ENCODE measurements around the gene ACBD4.

ACBD4 gene

GRCh38 chr17:45155483-45155882, 20.0 kb downstream of the ACBD4 start:
- DNase-seq (ENCODE audit: low read depth, low spot score), result no peak

- no peak for DNase-seq (ENCODE audit: low read depth, low spot score)
Observed at GRCh38 chr17:45156242-45156641, 20.8 kb downstream of the ACBD4 start.

- DNase-seq (ENCODE audit: low read depth, low spot score), result peak; percentile 30
Observed at GRCh38 chr17:45160447-45161287, 25.2 kb downstream of the ACBD4 start.

DNA sequence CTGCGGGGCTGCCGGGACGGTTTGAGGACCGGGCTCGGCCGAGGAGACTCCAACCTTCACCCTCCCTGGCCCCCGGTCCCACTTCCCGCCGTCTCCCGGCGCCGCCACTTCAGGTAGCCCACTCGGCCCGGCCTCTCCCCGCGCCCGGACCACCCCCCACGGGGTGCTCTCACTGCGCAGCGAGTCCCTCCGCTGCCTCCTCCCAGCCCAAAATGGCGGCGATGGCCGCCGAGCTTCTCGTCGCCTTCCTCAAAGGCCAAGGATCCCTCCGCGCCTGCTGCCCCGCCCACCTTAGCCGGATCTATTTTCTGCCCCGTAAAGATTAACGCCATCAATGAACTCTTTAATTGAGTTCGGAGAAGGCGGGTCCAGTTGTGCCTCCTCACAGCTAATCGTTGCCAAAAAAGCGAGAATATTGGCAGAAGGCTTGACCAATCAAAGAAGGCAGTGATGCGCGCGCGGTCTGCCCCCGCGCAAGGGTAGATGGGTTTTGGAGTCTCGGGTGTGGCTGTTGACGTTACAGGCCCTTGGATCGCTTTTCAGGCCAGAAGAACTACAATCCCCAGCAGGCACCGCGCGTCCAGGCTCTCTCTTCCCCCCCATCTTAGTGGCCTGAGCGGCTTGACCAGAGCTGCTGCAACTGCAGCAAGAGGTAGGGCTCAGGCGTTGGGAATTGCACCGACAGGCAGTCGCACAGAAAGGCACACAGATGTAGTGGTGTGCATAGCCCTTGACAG, 26.0 kb downstream of the ACBD4 start, which contains the start of gene HEXIM2:
TSS of gene HEXIM2 (plus strand) at position 588 of the 737 bp plus-strand sequence. CDS start 919 bp downstream, outside the sequence.
- peak; percentile 97 for DNase-seq (ENCODE audit: low read depth, low spot score)

GRCh38 chr17:45162025-45162687, 26.7 kb downstream of the ACBD4 start:
- DNase-seq (ENCODE audit: low read depth, low spot score), result no peak

DNA sequence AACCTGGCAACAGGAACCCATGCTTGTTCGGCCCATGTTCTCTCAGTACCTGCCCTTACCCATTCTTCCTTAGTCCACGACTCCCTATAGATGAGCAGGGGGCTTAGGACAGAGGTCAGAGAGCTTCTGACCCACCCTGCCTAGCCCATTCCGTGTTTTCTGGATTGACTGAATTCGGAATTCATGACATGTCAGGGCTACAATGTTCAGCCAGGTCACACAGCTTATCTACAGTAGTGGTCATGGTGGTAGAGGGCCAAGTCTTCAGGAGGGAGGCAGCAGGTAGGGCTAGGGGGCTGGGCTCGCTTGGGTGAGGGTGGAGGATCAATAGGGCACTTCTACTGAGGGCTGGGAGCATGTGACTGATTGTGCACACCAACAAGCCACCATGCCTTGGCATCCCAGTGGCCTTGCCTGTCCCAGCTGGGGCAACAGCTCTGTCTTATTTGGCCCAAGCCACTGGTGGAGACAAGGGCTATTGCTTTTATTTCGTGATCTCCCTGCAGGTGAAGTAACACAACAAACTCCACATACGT, 29.3 kb downstream of the ACBD4 start:
- DNase-seq (ENCODE audit: low read depth, low spot score), result no peak

DNA sequence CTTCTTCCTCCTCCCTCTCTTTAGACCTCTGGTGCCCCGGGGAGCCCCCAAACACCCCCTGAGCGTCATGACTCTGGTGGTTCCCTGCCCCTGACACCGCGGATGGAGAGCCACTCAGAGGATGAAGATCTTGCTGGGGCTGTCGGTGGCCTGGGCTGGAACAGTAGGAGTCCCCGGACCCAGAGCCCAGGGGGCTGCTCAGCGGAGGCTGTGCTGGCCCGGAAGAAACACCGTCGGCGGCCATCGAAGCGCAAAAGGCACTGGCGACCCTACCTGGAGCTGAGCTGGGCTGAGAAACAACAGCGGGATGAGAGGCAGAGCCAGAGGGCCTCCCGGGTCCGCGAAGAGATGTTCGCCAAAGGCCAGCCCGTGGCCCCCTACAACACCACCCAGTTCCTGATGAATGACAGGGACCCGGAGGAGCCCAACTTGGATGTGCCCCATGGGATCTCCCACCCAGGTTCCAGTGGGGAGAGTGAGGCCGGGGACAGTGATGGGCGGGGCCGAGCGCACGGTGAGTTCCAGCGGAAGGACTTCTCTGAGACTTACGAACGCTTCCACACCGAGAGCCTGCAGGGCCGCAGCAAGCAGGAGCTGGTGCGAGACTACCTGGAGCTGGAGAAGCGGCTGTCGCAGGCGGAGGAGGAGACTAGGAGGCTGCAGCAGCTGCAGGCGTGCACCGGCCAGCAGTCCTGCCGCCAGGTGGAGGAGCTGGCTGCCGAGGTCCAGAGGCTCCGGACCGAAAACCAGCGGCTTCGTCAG, 33.7 kb downstream of the ACBD4 start:
- DNase-seq (ENCODE audit: low read depth, low spot score), result no peak

DNA sequence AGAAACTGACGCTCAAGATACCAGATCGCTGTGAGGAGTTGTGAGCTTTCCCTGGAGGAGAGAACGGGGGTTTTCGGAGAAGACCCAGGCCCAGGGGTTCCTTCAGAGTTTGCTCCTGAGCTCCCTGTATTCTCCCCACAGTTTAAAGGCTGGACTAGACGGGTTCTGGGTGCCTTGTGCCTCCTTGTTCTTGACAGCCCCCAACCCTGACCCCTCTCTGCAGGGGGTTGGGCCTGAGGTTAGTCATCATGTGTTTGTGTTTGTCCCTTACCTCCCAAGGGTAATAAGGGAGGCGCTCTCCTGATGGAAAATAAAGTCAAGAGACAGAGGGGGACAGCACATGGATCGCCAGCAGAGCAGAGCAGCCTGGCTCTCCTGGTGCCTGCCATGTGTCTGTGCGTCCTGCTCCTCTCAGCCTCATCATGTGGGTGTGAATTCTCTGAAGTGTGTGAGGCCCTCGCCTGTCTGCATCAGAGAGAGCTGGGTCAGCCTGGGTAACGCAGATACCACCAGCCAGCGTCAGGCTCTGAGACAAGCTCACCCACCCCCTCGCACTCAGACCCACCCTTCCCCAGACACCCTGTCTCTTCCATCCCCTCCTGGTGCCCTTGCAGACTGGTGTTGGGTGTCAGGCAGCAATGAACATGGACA, 34.9 kb downstream of the ACBD4 start:
- DNase-seq (ENCODE audit: low read depth, low spot score), result no peak

GRCh38 chr17:45170931-45171337, 35.4 kb downstream of the ACBD4 start:
- DNase-seq (ENCODE audit: low read depth, low spot score), result no peak

DNA sequence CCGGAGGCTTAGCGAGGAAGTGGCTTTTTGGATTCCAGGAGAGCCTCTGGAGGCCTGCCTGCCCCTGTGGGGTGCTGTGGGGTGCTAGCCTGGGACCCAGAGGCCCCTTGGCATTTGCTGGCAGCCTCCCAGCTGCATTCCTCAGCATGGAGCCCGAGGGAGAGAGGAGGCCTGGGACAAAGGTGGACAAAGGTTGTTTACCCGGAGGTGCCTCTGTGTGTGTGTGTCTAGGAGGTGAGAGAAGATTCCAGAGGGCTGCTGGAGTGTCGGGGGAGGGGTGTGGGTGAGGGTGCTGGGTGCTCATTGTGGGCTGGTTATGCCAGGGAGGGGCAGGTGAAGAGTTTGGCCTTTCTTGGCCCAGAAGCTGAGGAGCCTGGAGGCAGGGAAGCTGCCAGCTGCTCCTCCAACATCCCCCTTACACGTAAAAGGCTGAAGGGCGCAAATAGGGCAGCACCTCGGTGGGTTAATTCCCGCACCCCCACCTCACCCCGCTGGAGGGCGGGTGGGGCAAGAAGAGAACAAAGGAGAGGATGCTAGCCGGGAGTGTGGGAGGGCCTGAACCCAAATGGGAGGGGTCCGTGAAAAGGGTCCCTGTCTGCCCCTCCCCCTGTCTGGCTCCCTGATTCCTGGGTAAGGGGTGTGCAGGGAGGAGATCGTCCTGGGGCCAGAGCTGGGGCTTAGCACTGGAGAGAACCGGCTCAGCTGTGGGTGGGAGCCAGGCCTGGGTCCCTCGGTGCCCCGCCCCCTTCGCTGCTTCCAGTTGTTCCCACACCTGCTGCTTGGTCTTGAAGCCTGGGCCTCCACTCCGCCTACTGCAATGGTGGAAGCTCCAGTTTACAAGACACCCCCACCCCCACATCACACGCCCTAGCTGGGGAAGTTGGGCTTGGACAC, 36.1 kb downstream of the ACBD4 start:
- DNase-seq (ENCODE audit: low read depth, low spot score), result no peak

DNA sequence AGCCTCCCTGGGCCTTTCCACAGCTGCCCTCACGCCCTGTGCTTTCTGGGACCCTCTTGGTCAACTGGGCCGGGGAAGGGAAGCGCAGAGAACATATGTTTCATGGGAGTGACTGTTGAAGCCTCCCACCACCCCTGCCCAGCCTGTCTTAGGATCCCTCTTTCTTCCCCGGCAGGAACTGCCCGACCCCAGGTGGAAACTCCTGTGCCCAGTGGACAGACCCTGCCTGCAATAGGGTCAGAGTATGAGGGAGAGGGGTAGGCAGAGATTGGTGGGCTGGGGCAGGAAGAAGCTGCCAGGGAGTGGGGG, 36.7 kb downstream of the ACBD4 start:
- no peak for DNase-seq (ENCODE audit: low read depth, low spot score)

GRCh38 chr17:45172541-45173286, 37.2 kb downstream of the ACBD4 start:
- peak; percentile 30 for DNase-seq (ENCODE audit: low read depth, low spot score)

- DNase-seq (ENCODE audit: low read depth, low spot score), result no peak
Observed at GRCh38 chr17:45175759-45176115, 40.2 kb downstream of the ACBD4 start.

- DNase-seq (ENCODE audit: low read depth, low spot score), result no peak
Observed at GRCh38 chr17:45177563-45177962, 42.1 kb downstream of the ACBD4 start.

DNA sequence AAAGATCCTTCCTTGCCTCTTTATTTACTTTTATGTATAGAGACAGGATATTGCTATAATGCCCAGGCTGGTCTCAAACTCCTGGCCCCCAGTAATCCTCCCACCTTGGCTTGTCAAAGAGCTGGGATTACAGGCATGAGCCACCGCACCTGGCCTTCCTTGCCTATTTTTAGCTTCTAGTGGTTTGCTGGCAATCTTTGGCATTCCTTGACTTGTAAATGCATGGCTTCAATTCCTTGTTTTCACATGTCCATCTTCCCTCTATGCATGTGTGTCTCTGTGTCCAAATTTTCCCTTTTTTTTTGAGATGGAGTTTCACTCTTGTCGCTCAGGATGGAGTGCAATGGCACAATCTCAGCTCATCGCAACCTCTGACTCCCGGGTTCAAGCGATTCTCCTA, 48.7 kb downstream of the ACBD4 start:
- no peak for DNase-seq (ENCODE audit: low read depth, low spot score)

DNA sequence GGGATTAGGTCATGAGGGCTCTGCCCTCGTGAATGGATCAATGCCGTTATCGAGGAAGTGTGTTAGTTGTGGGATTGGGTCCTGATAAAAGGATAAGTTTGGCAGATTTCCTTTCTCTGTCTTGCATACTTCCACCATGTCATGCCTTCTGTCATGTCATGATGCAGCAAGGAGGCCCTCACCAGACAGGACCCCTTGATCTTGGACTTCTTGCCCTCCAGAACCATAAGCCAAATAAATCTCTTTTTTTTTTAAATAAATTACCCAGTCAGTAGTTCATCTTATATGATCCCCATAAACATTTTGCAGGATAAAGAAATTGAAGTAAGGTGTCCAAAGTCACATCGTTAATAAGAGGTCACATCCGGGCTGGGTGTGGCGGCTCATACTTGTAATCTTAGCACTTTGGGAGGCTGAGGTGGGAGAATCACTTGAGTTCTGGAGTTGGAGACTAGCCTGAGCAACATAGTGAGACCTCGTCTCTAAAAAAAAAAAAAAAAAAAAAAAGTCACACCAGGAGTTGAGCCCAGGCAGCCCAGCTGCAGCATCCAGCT, 51.4 kb downstream of the ACBD4 start:
- no peak for DNase-seq (ENCODE audit: low read depth, low spot score)

GRCh38 chr17:45189009-45189408, 53.5 kb downstream of the ACBD4 start:
- DNase-seq (ENCODE audit: low read depth, low spot score), result no peak

DNA sequence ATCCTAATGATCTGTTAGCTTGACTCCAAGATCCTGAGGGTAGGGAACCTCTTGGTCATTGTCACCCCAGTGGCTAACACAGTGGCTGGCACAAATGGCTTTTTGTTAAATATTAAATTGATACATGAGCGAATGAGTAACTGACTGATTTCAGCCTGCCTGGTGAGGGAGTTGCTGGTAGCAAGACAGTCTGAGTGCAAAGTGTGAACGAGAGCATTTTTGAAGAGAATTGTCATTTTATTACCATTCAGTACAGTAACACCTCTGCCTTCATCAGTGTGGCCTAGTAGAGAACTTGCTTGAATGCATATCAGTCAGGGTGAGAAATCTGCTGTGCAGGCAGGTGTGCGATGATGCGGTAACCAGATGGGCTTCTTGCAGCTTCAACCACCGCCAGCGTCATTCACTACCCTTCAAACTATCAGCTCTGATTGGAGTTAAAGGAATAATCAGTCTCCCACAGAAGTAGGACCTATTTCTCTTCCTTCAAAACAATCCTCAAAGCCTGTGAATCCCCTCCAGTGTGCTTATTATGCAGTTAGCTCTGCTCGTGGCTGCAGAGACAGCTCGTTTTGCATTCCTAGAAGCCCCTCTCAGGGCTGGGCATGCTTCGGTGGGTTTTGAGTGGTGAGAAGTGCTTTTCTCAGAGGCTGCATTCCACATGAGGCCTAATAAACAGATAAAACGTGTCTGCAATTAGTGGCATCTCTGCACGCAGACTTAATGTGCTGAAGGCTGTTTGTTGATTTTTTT, 55.2 kb downstream of the ACBD4 start:
- DNase-seq (ENCODE audit: low read depth, low spot score), result no peak

Measured in activated naive CD8-positive, alpha-beta T cell treated with anti-CD3 and anti-CD28 coated beads, Interleukin-2, amount 50 U/mL, for 16 hours (primary cell).